Left lung (tissue), 10 donors: ENCODE results near the gene TMEM80. TPM values are rescaled to one million over a fixed set of nuclear protein-coding genes. Genes with fewer than 3 reads are reported as not detected.

Experiments used
- ATAC-seq: fragments of 200-7000 bp; cut with Tn5 transposase; one replicate; pipeline ENCODE4 v1.9.1; 2020; ENCODE audit warnings: moderate library complexity
- DNase-seq, 4 donors: peaks; one replicate each; pipeline ENCODE4 v3.0.0-alpha.2; 2013 to 2020
- H3K27ac ChIP-seq, 2 donors: fragments of 200-600 bp; sonication (generic) in 1 of 2; one replicate each; pipeline versions ENCODE4 v1.5.0 to v1.8.0; 2020 to 2021
- H3K27me3 ChIP-seq, 2 donors: fragments of 200-600 bp; sonication (generic) in 1 of 2; one replicate each; pipeline versions ENCODE4 v1.5.0 to v1.8.0; 2020 to 2021
- H3K36me3 ChIP-seq, 2 donors: fragments of 200-600 bp; sonication (generic) in 1 of 2; one replicate each; pipeline versions ENCODE4 v1.5.0 to v1.8.0; 2020 to 2021
- H3K4me1 ChIP-seq, 2 donors: fragments of 200-600 bp; one replicate each; pipeline ENCODE4 v1.8.0; 2021
- H3K4me3 ChIP-seq, 2 donors: fragments of 200-600 bp; sonication (generic) in 1 of 2; one replicate each; pipeline versions ENCODE4 v1.5.0 to v1.8.0; 2020 to 2021; ENCODE audit warnings: mild to moderate bottlenecking in 1 of 2
- H3K9me3 ChIP-seq, 2 donors: fragments of 200-600 bp; sonication (generic) in 1 of 2; one replicate each; pipeline versions ENCODE4 v1.5.0 to v1.8.0; 2020 to 2021
- CTCF ChIP-seq, 2 donors: fragments of 200-600 bp; sonication (generic) in 1 of 2; IDR thresholded peaks; one replicate each; pipeline versions ENCODE4 v1.5.0 to v1.8.0; 2021; ENCODE audit warnings: antibody characterized with exemption in 2 of 2
- intact Hi-C, 2 donors: fragments of 100-400 bp; cut with DNase I; formaldehyde crosslinking; loops; one replicate each; pipeline versions ENCODE4 v1.11.2 to v1.14.2; 2022
- polyA plus RNA-seq, 6 donors: library from polyadenylated mRNA; unstranded; fragments of 120-200 nt; gene quantifications; one replicate each; pipeline ENCODE4 v1.2.1, GENCODE V29; 2013; ENCODE audit not compliant: insufficient read length in 6 of 6
- total RNA-seq, 2 donors: library from RNA; stranded (reverse); fragmentation: NEBNext Ultra II Directional; extraction: Animal tissue kit (Norgen Biotek cat#: 25700); gene quantifications; one replicate each; pipeline ENCODE4 v1.2.1, GENCODE V29; 2021
- donor health status: DM: no; HTN: yes; CAD: no.
- donor health status: DM: no; HTN: no; CAD: no.

The TMEM80 gene
- total and polyA plus RNA-seq, 8 donors, result 23.6 to 34.5 (median 30.4) TPM

GRCh38 chr11:679271-680207, 16.1 kb upstream of the TMEM80 start:
- H3K36me3 ChIP-seq, result peaks cover 0 to 87% of the 10 kb centered on the region in 2 donors

DNA sequence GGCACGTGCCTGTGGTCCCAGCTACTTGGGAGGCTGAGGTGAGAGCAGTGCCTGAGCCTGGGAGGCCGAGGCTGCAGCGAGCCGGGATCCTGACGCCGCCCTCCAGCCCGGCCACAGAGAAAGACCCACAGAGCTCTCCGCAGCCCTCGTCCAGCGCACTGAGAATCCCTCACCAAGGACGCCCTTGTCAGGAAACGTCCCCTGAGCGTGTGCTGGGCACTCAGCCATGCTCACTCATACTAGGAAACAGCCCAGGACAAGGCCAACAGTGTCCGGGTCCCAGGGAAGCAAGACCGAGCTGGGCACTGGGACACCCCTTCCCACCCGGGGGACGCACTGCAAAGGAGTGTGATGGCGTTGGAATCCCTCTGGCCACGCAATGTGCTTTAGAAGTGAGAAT, 15.1 kb upstream of the TMEM80 start:
- ATAC-seq (no peak), DNase-seq (no peak)
- no peak overlapping the region for H3K4me3 ChIP-seq
- H3K27ac ChIP-seq, result no peak overlapping the region
- no peaks in the 10 kb centered on the region for H3K4me1 ChIP-seq
- TF ChIP-seq CTCF (IDR thresholded peaks at IDR 0.05), result no peak
- H3K27me3 ChIP-seq, result no peaks in the 10 kb centered on the region
- H3K36me3 ChIP-seq, result peaks cover 0 to 87% of the 10 kb centered on the region in 2 donors
- no peaks in the 10 kb centered on the region for H3K9me3 ChIP-seq
- intact Hi-C loops, result no loop called here

More at GRCh38 chr11:679271-680207, 16.1 kb upstream of the TMEM80 start:
- intact Hi-C loops, result no loop called here
- no peak overlapping the region for H3K27ac ChIP-seq
- H3K4me3 ChIP-seq, result no peak overlapping the region
- DNase-seq (no peak), ATAC-seq (no peak)
- no peaks in the 10 kb centered on the region for H3K4me1 ChIP-seq
- no peak for TF ChIP-seq CTCF (IDR thresholded peaks at IDR 0.05)
- H3K27me3 ChIP-seq, result no peaks in the 10 kb centered on the region
- no peaks in the 10 kb centered on the region for H3K9me3 ChIP-seq

GRCh38 chr11:680970-681369, 14.6 kb upstream of the TMEM80 start:
- intact Hi-C loops, result no loop called here
- no peak for TF ChIP-seq CTCF (IDR thresholded peaks at IDR 0.05)
- Histone ChIP-seq H3K36me3 (peaks cover 0 to 90% of the 10 kb centered on the region in 2 donors), H3K9me3 (no peaks in the 10 kb centered on the region), H3K4me3 (no peak overlapping the region), H3K4me1 (no peaks in the 10 kb centered on the region), H3K27me3 (no peaks in the 10 kb centered on the region), H3K27ac (no peak overlapping the region)
- DNase-seq, result peak in 1 of 4 donors; percentile 50
- no peak for ATAC-seq

DNA sequence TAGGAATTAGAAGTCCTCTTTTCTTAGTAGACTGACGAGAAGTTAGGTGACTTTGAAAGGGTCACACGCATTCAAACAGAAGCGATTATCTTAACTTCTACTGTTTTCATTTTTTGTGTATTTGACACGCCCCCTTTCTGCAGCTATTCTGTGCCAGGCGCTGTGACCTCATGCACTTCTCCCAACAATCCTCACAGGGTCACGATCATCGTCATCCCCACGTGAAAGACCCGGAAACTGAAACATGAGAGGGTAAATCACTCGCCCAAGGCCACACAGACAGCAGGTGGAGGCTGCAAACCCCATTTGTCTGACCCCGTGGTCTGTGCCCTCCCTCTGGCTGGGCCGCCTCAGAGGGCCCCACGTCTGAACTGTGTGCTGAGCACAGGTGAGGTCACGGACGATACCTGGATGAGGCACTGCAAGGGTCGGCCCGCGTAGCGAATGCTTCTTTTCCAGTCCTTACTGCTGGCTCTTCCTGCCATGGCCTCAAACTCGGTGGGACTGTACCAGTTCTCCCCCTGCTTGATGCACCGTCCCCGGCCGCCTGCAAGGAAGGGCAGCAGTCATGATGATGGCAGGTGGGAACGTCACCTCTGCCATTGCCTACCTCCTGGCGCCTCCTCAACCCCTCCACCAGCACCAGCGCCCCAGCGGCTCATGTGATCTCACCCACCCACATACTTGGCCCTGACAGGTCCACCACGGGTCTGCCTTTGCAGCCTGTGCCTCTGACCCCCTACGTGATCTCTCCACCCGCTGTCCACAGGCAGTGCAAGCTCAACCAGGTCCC, 9.0 kb upstream of the TMEM80 start:
- no peaks in the 10 kb centered on the region for H3K9me3 ChIP-seq
- peaks cover 0 to 89% of the 10 kb centered on the region in 2 donors for H3K36me3 ChIP-seq
- H3K4me3 ChIP-seq, result no peak overlapping the region
- TF ChIP-seq CTCF (IDR thresholded peaks at IDR 0.05), result no peak
- peaks cover 0 to 5% of the 10 kb centered on the region in 2 donors for H3K4me1 ChIP-seq
- ATAC-seq (no peak), DNase-seq (no peak)
- H3K27me3 ChIP-seq, result no peaks in the 10 kb centered on the region
- intact Hi-C loops, result no loop called here
- H3K27ac ChIP-seq, result no peak overlapping the region

GRCh38 chr11:687751-688150, 7.9 kb upstream of the TMEM80 start:
- intact Hi-C loops, result no loop called here
- no peak for DNase-seq
- H3K4me1 ChIP-seq, result peaks cover 0 to 5% of the 10 kb centered on the region in 2 donors
- peaks cover 0 to 78% of the 10 kb centered on the region in 2 donors for H3K36me3 ChIP-seq
- no peaks in the 10 kb centered on the region for H3K27me3 ChIP-seq
- no peak for ATAC-seq
- H3K27ac ChIP-seq, result no peak overlapping the region
- H3K4me3 ChIP-seq, result no peak overlapping the region
- no peaks in the 10 kb centered on the region for H3K9me3 ChIP-seq
- no peak for TF ChIP-seq CTCF (IDR thresholded peaks at IDR 0.05)
